ENCODE measurements around the gene RNF223. TPM values are rescaled to one million over a fixed set of nuclear protein-coding genes. Genes with fewer than 3 reads are reported as not detected.

RNF223 gene
- total and polyA plus RNA-seq, 2 of the 8 experiments (the other 6 are each of a cell fraction or from before 2014, with no cell fraction given) = not detected

GRCh38 chr1:1075148-1075935, 1.2 kb upstream of the RNF223 start (continued):
- TF ChIP-seq CHD7 (IDR thresholded peaks at IDR 0.05; ENCODE audit: insufficient replicate concordance, low read length) (no peak), SIN3A (conservative IDR thresholded peaks at IDR 0.05 in 1 of 2, IDR thresholded peaks at IDR 0.05 in 1 of 2; ENCODE audit: low read depth in 1 of 2, low read length in 2 of 2) (no peak), SP2 (IDR thresholded peaks at IDR 0.05; ENCODE audit: low read length) (no peak), NRF1 (IDR thresholded peaks at IDR 0.05; ENCODE audit: low read depth, low read length) (no peak), MAFK (IDR thresholded peaks at IDR 0.05; ENCODE audit: low read depth, low read length) (no peak), CBX5 (IDR thresholded peaks at IDR 0.05; ENCODE audit: low read depth, low read length) (no peak), CREB1 (IDR thresholded peaks at IDR 0.05) (no peak), CHD1 (IDR thresholded peaks at IDR 0.05; ENCODE audit: low read depth, low read length) (no peak), E2F6 (IDR thresholded peaks at IDR 0.05) (no peak), EZH2 (IDR thresholded peaks at IDR 0.05; ENCODE audit: low read depth, low read length, severe bottlenecking) (no peak)

Measured in H1 (cell line).